Right kidney (tissue), 9 donors: ENCODE measurements around the gene TNXB.
"Not testable (repeated sequence)": the region's sequence is repeated elsewhere in the genome, so short reads cannot be mapped to it uniquely, and the experiment has no call there.

ENCODE experiments used
- DNase-seq: peaks from one replicate; pipeline ENCODE4 v3.0.0-alpha.2; 2016
- long read RNA-seq, 8 donors: transcript quantifications; one replicate each; lab custom pipeline, GENCODE V29; 2026

Gene TNXB
- long read RNA-seq, donor 1 = 0 reads
- long read RNA-seq, donor 2 = 0 reads
- long read RNA-seq, donor 3 = 0 reads
- long read RNA-seq, donor 4 = 0 reads
- long read RNA-seq, donor 5 = 0 reads
- long read RNA-seq, donor 6 = 0 reads
- long read RNA-seq, donor 7 = 0 reads
- long read RNA-seq, donor 8 = 0 reads

DNA sequence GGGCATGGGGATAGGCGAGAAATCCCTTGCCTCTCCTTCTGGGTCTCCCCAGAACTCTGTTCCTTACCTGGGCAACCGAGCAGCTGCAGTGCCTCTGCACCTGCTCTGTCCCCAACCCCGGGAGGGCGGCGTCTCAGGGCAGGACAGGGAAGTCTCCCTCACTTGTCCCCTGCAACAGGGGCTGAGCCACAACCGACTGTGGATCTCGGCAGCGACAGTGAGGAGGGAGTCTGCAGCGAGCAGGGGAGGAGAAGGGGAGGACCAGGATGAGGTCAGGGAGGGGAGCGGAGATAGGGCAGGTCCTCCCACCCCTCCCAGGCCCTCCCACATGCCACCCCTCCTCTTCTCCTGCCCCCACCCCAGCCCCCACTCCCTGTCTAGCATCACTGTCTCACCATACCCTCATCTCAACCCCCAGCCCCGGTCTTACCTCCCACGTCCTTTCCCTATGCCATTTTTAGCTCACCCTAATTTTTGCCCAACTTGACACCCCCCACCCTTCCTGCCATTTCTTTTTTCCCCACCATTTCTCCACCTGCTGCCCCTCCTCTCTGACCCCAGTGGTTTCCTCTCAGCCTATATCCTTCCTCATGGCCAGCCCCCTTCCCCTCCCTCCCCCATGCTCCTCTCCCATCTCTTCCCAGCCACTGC is at the start of gene TNXB:
Gene TNXB, minus strand, starts transcription at position 225 of the 651 bp plus-strand sequence. CDS start 11,140 bp downstream, outside the sequence.
- no peak for DNase-seq

DNA sequence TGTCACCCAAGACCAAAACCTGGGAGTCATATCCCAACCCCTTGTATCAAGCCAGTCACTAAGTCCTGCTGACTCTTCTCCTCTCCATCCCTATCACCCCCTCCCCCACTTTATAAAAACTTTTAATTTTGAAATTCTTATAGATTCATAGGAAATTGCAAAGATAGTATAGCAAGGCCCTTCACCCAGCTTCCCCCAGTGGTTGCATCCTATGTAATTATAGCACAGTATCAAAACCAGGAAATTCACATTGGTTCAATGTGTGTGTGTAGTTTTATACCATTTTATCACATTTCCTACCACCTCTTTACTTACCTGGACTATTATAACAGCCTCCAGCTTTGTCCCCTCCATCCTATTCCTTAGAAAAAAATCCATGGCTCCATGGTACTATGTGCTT is 48.9 kb upstream of the TNXB start:
- no peak for DNase-seq

DNA sequence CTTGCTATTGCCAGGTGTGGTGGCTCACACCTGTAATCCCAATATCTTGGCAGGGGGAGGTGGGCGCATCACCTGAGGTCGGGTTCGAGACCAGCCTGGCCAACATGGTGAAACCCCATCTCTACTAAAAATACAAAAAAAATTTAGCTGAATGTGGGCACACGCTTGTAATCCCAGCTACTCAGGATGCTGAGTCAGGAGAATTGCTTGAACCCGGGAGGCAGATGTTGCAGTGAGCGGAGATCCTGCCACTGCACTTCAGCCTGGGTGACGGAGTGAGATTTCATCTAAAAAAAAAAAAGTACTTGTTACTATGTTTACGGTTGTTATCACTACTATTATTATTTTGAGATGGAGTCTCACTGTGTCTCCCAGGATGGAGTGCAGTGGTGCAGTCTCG is 47.8 kb upstream of the TNXB start:
- DNase-seq = no peak

DNA sequence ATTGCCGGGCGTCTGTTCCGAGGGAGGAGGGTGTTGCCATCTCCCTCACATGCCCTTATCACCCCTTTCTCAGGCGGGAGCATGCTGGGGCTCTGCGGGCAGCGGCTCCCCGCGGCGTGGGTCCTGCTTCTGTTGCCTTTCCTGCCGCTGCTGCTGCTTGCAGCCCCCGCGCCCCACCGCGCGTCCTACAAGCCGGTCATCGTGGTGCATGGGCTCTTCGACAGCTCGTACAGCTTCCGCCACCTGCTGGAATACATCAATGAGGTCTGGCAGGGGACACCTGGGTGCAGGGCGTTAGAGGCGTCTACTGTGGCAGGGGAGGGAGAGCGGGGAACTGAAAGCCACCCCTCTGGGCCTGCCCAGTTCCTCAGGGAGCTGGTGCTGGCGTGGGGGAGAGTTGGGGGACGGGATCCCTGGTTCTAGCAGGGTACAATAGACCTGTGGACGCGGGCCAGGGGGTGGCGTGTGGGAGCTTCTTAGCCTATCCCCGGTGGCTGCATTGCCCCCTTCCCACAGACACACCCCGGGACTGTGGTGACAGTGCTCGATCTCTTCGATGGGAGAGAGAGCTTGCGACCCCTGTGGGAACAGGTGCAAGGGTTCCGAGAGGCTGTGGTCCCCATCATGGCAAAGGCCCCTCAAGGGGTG is 45.5 kb upstream of the TNXB start:
- DNase-seq = peak; percentile 88

- DNase-seq = peak; percentile 89
Observed at GRCh38 chr6:32153564-32154513, 44.7 kb upstream of the TNXB start, which contains the start of gene PPT2. Gene PPT2, plus strand, starts transcription at chr6:32154141. Its CDS starts 454 bp downstream, at chr6:32154595.

DNA sequence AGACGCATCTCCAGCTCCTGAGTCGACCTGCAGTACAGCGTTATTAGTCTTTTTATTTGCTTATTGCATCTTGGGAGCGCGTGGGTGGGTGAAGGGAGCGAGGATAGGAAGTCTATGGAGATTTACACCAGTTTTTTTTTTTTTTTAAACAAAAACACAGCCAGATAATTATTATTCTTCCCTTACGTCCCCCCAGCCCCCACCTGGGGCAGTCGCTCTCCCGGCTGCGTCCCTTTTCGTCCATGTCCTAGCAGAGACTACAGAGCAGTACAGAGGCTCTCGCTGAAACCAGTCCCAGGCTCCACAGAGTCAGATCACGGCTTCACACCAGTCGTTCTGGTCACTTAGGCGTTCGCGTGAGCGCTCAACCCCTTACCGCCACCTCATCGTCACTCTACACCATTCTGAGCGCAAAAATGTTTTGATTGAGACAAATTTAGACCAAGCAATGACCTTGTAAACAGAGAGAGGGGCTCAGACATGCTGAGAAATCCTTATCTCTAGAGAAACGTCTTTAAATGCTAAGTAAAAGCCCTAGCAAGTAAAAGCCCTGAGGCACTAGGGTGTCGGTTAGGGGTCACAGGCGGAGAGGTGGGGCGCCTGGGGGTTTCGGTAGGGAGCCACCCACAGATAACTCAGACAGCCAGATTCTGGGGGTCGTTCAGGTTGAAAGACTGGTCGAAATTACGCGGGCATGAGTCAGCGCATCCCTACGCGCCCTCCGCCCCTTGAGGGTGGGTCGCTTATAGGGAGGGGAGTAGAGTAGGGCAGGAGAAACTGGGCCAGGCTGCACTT is 43.8 kb upstream of the TNXB start:
- peak; percentile 67 for DNase-seq

- peak; percentile 44 for DNase-seq
Observed at GRCh38 chr6:32151863-32152768, 43.0 kb upstream of the TNXB start, which contains the start of gene PRRT1. Gene PRRT1, minus strand, starts transcription at chr6:32151939. Its CDS starts 112 bp downstream, at chr6:32151827.

DNA sequence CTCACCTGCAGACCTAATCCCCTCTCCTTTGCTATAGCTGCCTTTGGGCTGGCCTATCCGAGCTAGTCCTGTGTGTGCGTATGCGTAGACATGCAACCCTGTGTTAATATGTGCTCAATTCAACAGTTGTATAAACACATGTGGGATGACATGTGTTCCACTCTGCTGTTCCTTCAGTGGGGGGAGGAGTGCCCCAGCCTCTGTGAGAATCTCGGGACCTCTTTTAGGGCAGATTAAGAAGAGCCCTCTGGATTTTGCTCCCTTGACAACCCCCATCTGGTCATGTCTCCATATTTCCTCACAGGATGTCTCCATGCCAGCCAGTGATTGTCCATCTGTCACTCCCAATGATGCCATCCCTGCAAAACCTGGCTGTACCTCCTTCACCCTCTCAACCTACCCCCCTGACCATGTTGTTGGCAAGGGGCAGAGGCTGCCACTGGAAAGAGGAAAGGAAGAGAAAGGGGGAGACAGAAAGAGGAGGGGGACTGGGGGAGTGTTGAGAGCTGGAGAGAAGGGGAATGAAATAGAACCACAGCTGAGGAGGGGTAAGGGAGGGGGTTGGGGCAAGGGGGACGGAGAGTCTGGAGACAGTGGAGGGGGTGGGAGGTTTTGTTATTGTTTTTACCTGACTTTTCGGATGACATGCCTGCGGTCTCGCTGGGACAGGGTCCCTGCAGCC is 42.2 kb upstream of the TNXB start:
- peak; percentile 36 for DNase-seq

DNA sequence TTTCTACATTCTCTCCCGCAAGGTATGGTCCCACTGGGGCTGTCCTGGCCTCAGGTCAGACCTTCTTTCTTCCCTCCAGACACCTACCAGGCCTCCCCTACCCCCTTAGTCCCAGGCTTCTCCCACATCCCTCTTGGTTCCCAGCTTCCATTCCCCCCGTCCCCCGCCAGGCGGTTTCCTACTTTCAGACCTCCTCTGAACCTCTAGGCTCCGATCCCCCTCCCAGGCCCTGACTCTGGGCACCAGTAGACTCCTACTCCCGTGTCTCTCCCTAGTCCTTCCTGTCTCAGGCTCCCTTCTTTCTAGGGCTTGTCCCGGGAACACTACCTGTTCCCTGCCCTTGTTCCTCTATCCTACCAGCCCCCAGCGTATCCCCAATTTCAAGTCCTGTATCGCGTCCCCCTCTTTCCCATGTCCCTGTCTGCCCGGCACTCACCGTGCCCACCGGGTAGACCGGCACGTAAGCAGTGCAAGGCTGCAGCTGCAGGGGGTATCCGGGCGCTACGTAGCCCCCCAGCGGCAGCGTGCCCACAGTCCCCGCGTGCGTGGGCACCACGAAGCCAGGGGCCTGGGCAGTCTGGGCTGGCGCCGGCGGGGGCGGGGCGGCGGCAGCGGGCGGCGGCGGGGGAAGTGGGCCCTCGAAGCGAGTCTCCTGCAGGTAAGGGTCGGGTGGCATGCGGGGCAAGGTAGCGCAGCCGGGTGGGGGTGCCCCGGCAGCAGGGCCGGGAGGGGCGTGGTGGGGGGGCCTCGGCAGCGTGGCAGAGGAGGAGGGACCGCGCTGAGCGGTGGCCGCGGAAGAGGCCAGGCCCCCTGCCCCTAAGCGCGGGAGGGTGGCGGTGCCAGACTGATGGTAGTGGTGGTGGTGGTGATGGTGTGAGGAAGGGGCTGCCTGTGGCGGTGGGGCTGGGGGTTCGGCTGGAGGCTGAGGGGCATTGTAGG is 41.1 kb upstream of the TNXB start:
- peak; percentile 57 for DNase-seq

GRCh38 chr6:32149092-32149755 is 40.1 kb upstream of the TNXB start:
- DNase-seq = no peak

DNA sequence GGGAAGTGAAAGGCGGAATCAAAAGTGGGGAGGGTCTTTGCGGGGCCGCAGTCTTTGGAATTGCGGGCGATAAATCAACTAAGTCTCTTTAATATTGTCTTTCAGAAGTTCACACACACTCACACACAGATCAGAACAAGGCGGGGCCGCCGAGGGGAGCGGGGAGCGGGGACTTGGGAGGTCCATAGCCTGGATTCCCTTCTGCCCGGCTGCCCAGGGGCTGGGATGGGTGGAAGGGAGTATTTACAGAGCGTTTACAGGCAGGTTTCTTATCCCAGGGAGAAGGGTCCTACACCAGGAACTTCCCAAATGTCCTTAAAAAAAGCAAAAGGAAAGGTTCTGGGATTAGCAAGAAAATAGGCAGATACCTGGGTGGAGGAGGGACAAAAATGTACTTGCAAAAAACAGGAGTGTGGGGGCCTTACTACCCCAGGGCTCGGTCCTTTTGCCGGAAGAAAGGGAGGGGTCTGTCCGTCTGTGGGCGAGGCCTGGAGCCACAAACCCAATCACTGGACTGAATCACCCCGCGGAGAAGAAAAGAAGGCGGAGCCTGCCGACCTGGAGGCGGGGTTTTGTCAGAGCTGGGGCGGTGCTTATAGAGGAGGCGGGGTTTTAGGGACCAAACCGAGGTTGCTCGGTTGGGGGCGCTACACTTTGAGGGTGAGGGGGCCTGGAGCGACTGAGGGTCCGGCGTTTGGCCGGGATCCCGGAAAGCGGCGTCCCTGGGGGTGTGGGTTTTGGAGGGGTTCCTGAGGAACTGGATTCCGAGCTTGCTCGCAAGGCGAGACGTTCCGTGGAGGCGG is 39.4 kb upstream of the TNXB start:
- peak; percentile 79 for DNase-seq

GRCh38 chr6:32147401-32148132 is 38.4 kb upstream of the TNXB start:
- DNase-seq = no peak

DNA sequence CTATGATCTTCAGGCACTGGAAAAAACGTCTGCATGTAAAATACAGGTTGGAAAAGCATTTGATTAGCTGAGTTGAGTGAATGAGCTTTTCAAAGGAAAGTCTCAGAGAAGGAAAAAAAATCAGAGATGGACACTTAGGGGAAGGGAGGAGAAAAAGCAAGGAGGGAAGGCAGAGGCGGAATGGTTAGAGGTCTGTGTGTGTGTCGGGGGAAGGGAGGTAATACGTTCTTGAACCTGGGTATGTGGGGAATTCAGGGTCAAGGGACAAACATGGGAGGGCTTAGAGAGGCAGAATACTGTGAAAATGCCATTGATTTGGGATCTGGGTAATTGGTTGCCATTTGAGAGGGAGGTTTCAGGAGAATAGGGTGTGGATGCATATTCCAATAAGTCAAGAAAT is 37.5 kb upstream of the TNXB start:
- DNase-seq = no peak

DNA sequence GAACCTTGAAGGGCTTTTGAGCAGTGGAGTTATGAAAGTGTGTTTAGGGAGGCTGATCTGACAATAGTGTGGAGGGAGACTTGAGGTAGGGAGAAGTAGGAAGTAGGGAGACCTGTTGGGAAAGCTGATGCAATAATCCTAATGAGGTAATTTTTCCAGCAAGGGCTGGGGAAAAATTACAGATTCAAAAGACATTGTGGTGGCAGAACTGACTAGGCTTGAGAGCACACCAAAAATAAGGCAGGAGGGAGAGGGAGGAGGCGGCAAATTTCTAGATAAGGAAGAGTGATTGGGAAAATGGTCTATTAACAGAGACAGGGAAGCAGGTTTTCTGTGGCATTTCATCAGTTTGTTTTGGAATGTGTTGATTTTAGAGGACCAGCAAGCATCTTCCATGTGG is 37.1 kb upstream of the TNXB start:
- DNase-seq = no peak

GRCh38 chr6:32144238-32144637 is 35.1 kb upstream of the TNXB start:
- DNase-seq = not testable (repeated sequence)

DNA sequence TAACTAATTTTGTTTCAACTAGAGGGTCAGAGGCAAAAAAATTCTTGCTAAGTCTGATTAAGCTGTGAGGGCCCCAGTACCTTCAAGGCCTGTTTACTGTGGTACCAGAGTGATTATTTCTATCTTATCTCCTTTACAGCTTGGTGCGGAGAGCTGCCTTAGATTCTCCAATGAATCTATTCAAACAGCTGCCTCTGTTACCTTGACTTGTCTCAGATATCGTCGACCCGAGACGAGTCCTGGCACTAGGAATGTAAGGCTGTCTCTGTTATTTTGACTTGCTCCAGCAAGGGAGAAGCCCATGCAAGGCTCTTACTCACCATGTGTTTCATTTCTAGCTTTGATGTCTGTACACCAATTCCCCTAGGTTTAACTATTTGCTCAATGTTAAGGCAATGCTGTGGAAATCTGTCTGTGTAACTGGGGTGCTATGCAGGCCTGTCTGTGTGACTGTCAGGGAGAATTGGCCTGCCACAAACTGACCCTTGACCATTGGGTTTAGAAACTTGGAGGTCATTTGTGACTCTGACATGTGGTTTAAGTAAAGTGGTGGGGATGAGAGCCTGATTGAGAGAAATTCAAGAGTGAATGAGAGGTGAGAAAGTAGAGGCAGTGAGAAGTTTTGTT is 31.4 kb upstream of the TNXB start:
- DNase-seq = no peak
